ENCODE results near the gene FERMT3. TPM values are rescaled to one million over a fixed set of nuclear protein-coding genes. Genes with fewer than 3 reads are reported as not detected.
A peak's percentile ranks its signal among the peaks of the same experiment; 100 is the strongest.

The FERMT3 gene
- total RNA-seq, 1 donor = 7.0 TPM

DNA sequence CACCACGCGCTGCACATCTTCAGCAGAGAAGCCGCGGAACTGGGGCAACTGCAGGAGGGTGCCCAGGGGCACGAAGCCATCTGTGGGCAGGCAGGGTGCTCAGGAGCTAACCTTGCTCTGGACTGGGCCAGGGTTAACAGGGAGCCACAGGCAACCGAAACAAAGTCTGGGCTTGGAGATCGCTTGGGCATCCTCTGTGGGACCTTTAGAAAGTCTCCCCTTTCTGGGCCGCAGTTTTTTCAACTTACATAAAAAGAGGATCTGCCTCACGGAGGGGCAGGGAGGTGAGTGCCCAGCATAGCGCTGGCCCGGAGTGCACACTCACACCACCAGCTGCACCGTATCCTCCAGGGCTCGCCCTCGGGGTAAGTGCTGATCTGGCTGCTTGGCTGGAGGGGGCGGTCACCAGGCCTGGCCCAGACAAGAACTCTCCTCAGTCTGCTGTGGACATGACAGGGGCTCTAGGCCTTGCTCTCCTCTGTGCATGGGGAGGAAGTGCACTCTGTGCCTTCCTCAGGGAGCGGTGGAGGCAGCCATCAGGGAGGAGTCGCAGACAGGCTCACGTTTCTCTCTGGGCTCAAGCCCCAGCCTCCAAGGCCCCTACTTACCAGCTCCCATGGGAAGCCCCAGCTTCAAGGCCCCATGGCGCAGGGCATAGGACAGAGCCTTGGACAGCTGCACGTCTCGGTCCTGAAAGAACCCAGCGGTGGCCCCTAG lies 18.5 kb downstream of the FERMT3 start:
- TF ChIP-seq, protein P1, sequence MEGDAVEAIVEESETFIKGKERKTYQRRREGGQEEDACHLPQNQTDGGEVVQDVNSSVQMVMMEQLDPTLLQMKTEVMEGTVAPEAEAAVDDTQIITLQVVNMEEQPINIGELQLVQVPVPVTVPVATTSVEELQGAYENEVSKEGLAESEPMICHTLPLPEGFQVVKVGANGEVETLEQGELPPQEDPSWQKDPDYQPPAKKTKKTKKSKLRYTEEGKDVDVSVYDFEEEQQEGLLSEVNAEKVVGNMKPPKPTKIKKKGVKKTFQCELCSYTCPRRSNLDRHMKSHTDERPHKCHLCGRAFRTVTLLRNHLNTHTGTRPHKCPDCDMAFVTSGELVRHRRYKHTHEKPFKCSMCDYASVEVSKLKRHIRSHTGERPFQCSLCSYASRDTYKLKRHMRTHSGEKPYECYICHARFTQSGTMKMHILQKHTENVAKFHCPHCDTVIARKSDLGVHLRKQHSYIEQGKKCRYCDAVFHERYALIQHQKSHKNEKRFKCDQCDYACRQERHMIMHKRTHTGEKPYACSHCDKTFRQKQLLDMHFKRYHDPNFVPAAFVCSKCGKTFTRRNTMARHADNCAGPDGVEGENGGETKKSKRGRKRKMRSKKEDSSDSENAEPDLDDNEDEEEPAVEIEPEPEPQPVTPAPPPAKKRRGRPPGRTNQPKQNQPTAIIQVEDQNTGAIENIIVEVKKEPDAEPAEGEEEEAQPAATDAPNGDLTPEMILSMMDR (IDR thresholded peaks at IDR 0.05; ENCODE audit: insufficient read depth, low read length) = no peak
- peak overlapping the region; percentile 90 for H3K4me3 ChIP-seq (ENCODE audit: low read depth, low read length)
- DNase-seq (ENCODE audit: low read depth) = no peak

DNA sequence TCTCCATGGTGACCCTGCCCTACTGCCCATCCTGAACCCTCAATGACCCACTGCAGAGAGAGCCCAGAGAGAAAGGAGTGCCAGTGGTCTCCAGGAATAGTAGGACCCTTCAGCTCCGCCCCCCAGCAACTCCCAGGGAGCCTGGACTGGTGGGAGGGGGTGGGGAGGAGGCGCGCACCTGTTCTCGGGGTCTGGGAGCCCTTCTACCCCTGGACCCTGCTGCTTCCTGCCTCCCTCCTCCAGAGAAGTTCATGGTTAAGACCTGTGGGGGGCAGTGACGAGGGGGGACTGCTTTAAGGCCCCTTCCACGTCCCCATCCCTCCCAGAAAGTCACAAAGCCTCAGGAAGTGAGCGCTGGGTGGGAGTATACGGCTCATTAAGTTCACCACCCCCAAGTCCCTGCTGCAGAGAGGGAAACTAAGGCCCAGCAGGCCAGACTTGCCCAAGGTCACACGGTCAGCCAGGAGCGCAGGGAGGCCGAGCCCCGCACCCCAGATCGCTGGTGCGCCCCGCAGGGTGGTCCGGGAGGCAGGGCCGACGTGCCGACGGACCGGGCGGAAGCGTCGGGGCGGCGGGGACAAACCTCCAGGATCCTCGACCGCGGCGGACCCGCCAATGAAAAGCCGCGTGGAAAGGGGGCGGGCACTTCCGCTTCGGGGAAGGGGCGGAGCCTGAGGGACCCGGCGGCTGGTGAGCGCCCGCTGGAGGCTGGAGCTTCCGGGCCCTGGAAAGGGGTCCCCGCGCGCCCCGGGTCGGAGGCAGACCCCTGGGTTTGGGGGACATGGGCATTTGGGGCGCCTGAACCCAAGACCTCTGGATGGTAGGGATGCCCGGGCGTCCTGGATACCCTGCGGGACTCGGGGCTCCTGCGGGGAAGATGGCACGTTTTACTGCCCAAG lies 19.3 kb downstream of the FERMT3 start, which contains the start of the genes NUDT22 and TRPT1:
NUDT22 (plus strand) TSS at position 667 of the 899 bp plus-strand sequence. CDS start 379 bp downstream, outside the sequence.
TRPT1 (minus strand) TSS at position 579 of the 899 bp plus-strand sequence; CDS start at position 253, 326 bp downstream.
- DNase-seq (ENCODE audit: low read depth) = peak; percentile 66
- peak within 1 kb of the TSS; percentile 90 for H3K4me3 ChIP-seq (ENCODE audit: low read depth, low read length)
- TF ChIP-seq, protein P1 (IDR thresholded peaks at IDR 0.05; ENCODE audit: insufficient read depth, low read length) = peak; percentile 29

GRCh38 chr11:64226507-64227051 lies 20.1 kb downstream of the FERMT3 start:
- TF ChIP-seq, protein P1 (IDR thresholded peaks at IDR 0.05; ENCODE audit: insufficient read depth, low read length) = no peak
- peak overlapping the region; percentile 90 for H3K4me3 ChIP-seq (ENCODE audit: low read depth, low read length)
- DNase-seq (ENCODE audit: low read depth) = no peak

DNA sequence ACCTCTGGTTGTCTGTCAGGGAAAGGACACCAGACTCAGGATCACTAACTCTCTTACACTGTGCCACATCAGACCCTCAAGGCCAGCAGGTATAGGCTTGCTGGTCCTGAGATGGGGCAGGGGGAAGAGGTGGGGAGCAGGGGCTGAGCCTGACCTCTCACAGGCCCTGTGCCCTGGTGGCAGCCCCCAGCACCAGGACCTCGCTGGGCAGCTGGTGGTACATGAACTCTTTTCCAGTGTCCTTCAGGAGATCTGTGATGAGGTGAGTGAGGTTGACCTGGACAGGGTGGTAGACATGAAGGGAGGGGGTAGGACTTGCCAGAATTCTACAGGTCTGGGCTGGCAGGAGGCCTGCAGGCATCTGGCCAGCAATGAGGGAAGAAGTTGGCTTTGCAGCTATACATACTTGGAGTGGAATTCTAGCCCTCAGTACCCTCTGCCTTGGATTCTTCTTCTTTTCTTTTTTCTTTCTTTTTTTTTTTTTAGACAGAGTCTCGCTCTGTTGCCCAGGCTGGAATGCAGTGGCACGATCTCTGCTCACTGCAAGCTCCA lies 21.0 kb downstream of the FERMT3 start:
- H3K4me3 ChIP-seq (ENCODE audit: low read depth, low read length) = peak overlapping the region; percentile 90
- TF ChIP-seq, protein P1 (IDR thresholded peaks at IDR 0.05; ENCODE audit: insufficient read depth, low read length) = no peak
- DNase-seq (ENCODE audit: low read depth) = no peak

- TF ChIP-seq, protein P1 (IDR thresholded peaks at IDR 0.05; ENCODE audit: insufficient read depth, low read length) = no peak
- DNase-seq (ENCODE audit: low read depth) = no peak
- peak overlapping the region; percentile 76 for H3K4me3 ChIP-seq (ENCODE audit: low read depth, low read length)
These were observed 22.7 kb downstream of the FERMT3 start for GRCh38 chr11:64229090-64229743.

- peak overlapping the region; percentile 76 for H3K4me3 ChIP-seq (ENCODE audit: low read depth, low read length)
- no peak for DNase-seq (ENCODE audit: low read depth)
- TF ChIP-seq, protein P1 (IDR thresholded peaks at IDR 0.05; ENCODE audit: insufficient read depth, low read length) = no peak
These were observed 23.2 kb downstream of the FERMT3 start for GRCh38 chr11:64229744-64230170.
